GM19395 (cell line): ENCODE results near the gene FAM193B.
"Not testable (repeated sequence)": the region's sequence is repeated elsewhere in the genome, so short reads cannot be mapped to it uniquely, and the experiment has no call there.

Experiments used
- ATAC-seq: cut with Tn5 transposase; IDR thresholded peaks from one replicate; pipeline ENCODE4 v1.9.1; 2021; ENCODE audit warnings: mild to moderate bottlenecking, moderate library complexity; ENCODE audit not compliant: unreplicated experiment

The FAM193B gene

GRCh38 chr5:177538876-177539275, 15.5 kb downstream of the FAM193B start:
- no peak for ATAC-seq

- no peak for ATAC-seq
Observed at GRCh38 chr5:177537389-177538361, 16.7 kb downstream of the FAM193B start.

GRCh38 chr5:177536386-177536785, 18.0 kb downstream of the FAM193B start:
- no peak for ATAC-seq

GRCh38 chr5:177535125-177535524, 19.2 kb downstream of the FAM193B start:
- no peak for ATAC-seq

- ATAC-seq: not testable (repeated sequence)
Observed at GRCh38 chr5:177534433-177534832, 19.9 kb downstream of the FAM193B start.

DNA sequence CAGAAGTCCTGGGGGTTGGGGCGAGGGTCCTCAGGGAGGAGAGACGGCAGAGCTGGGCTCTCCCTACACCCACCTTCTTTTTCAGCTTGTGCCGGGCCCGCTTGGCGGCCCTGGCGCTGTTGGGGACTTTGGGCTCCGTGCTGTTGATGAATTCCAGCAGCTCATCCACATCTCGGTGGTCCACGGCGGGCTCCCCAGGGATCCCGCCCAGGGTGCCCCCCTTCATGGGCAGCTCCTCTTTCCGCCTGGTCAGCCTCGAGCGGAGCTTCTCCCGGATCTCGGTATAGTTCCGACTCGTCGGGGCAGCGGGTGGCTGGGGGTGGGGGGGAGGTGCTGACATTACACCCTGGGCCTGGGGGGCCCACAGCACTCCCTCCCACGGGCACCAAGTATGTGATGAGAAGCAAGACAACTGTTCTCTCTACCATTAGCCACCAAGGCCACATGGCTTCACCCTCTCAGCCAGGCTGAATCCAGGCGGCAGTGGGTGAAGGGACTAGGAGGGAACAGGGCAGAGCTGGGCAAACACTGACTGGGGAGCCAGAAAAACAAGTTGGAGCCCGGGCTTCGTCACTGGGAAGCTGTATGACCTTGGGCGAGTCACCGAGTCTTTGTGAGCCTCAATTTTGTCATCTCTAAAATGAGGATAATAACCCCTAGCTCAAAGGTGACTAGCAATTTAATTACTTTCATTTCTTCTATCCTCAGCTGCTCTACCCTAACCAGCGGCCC, 23.0 kb downstream of the FAM193B start:
- no peak for ATAC-seq

- no peak for ATAC-seq
Observed at GRCh38 chr5:177530638-177531037, 23.7 kb downstream of the FAM193B start.

DNA sequence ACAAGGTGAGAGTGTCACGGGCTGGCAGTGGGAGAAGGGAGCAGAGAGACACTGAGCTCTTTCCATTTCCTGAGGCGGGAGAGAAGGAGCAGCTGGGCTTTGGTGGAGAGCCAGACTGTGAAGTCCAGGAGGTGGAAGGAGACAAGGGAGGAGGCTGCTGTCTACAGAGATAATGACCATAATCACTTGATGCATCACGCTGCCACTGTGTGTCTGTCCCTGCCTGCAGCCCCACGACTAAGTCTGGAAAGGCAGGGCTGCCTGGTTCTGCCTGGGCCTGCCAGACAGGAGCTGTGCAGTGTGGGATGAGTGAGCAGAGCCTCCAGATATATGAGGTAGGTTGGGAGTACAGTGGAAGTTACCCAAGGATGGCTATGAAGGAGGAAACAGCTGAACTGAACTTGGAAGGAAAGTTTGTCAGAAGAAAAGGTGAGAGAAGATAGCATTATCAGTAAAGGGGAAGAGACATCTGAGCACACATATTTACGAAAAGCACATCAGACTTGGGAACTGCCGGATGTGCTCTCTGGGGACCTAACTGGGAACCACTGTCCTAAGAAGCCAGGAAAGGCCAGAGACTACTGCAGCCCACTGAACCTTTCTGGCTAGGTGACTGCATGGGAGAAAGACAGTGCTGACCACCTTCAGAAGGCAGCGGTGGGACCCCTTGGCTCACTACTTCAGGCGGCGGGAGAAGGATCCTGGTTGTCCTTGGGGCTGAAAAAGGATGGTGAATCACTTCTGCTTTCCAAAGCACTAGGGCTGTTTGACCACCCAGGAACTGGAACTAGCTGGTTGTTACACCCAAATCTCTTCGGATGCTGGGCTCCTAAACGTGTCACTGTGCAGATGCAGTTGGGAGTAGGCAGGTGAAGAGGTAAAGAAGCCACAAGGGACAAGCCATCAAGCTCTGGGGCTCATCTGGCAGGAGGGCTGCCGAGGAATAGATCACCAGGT, 24.8 kb downstream of the FAM193B start:
- ATAC-seq: no peak

- ATAC-seq: no peak
Observed at GRCh38 chr5:177528631-177529030, 25.7 kb downstream of the FAM193B start.

DNA sequence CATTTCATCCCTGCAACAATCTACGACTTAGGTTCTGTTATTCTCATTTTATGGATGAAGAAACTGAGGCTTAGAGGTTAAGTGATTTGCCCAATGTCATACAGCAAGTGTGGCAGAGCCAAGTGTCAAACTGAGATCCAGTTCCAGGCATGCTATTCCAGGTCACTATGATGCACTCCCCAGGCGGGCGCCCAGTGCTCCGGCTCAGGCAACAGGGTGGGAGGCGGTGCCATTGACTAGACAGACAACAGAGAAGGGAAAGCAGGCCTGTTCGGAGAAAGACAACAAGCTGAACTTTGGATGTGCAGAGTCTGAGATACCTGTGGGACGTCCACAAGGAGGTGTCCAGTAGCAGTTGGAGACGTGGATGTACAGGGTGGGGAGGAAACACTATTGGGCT, 26.8 kb downstream of the FAM193B start:
- no peak for ATAC-seq

DNA sequence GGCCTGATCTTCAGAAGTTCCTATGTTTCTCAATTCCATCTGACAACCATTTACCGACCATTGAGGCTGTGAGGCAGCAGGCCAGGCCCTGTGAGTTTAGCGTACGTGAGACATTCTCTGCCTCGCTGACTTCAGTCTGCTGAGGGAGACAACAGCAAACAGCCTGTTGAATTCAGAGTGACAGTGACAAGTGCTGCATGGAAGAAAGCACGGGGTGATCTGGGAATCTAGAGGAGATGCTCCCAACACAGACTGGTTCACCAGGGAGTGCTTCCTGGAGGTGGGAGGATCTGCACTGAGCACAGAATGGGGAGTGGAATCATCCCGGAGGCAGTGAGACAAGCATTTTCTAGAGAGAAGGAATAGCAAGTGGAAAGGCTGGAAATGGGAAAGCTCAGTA, 27.6 kb downstream of the FAM193B start:
- ATAC-seq: no peak

GRCh38 chr5:177526191-177526590, 28.2 kb downstream of the FAM193B start:
- no peak for ATAC-seq

GRCh38 chr5:177524941-177525655, 29.3 kb downstream of the FAM193B start:
- ATAC-seq: no peak

GRCh38 chr5:177524539-177524900, 29.8 kb downstream of the FAM193B start:
- no peak for ATAC-seq

DNA sequence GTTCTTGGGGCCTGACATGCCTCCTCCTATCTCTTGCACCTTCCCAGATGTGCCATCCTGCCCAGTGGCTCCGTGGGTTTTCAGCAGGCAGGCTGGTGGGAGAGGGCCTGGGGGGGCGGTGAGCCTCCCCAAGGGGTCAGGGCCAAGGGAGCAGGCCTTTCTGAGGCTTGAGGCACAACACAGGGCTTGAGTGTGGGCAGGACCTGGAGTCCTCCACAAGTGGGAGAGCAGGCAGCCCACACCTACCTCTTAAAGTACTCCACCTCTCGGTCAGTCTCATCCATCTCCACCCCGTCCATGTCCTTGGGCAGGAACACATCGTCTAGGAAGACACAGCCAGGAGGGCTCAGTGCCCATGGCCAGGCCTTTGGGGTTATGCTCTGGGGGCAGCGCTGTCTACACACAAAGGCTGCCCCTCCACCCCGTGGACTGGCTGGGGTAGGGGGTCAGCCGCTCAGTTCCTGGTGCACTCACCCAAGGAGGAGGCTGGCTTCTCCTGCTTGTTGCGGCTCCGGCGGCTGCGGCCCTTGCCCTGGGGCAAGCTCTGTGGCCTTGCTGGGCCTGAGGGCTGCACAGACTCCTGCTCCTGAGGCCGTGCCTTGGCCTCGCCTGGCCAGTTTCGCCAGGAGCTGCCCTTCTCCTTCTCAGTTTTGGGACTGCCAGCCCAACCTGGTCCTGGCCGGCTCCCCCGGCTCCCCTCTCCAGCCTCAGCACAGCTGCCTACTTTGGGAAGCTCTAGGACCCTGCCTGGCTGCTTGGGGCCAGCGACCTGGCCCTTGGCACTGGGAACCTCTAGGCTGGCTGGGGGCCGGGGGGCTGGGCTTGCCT, 30.4 kb downstream of the FAM193B start:
- ATAC-seq: no peak

DNA sequence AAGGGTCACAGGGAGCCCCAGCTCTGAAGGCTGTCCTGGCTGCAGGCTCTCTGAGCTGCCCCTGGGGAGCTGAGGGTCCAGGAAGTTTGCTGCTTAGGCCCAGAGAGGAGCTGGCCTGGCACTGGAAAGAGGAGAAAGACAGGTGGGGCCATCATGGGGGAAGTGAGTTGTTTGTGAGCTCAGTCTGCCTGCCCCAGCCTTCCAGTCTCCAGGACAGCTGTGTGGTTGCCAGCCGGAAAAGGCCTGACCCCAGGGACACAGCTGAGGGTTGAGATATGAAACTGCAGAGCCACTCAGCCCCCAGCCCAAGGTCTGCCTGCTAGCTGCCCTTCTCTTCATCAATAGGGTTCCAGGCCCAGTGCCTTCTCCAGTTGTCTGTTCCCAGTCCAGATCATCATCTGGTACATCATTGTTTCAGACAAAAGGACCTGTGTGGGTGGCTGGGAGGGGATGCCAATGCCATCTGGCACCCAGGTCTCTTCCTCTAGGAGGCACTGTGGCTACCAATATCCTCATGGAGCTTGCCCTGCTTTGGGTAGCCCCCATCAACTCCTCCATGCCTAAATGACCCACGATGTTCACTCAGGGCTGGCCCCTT, 33.3 kb downstream of the FAM193B start:
- ATAC-seq: no peak

- no peak for ATAC-seq
Observed at GRCh38 chr5:177520271-177520670, 34.1 kb downstream of the FAM193B start.

DNA sequence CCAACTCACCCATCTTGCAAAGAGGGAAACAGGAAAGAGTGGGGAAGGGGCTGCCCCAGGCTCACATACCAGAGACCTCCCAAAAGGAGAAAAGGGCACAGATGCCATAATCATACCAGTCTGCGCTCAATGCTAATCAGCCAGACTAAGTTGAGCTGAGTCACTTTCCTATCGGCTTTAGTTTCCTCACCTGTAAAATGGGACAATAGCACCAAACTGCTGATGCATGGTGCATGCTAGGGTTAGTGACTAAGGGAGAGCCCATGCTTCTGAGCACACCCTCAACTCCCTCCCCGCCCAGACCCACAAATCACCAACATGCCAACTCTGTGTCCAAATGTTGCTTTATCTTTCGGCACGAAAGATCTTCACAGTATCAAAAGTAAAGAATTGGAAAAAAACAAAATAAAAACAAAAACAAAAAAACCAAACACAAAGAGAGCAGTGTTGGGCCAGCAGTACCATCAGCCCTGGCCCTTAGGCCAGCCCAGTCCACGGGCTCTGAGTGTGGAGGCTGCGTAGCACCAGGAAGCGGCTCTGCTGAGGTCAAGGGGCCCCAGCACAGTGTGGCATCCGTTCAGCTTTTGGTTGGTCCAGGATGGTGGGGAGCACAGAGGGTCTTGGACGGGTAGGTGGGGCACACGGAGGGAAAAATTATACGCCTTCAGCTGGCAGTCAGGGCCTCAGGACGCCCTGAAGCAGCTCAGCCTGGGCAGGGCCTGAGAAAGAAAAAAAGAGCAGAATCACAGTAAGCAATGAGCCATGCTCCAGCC, 34.7 kb downstream of the FAM193B start:
- ATAC-seq: no peak
